ENCODE measurements around the gene HLA-E. TPM values are rescaled to one million over a fixed set of nuclear protein-coding genes. Genes with fewer than 3 reads are reported as not detected.
"Not testable (repeated sequence)": the region's sequence is repeated elsewhere in the genome, so short reads cannot be mapped to it uniquely, and the experiment has no call there.

Gene HLA-E
- total RNA-seq, 1 donor from 2014 or later = 141 TPM

GRCh38 chr6:30480536-30481156 is 8.7 kb upstream of the HLA-E start:
- ATAC-seq (no peak), DNase-seq (ENCODE audit: low spot score) (no peak)

- no peak for DNase-seq (ENCODE audit: low spot score)
- peak; percentile 7 for ATAC-seq
Observed at GRCh38 chr6:30481211-30481964, 7.9 kb upstream of the HLA-E start.

- ATAC-seq (peak; percentile 96), DNase-seq (ENCODE audit: low spot score) (peak; percentile 75)
Observed at GRCh38 chr6:30481965-30482644, 7.2 kb upstream of the HLA-E start.

- no peak for DNase-seq (ENCODE audit: low spot score)
- peak; percentile 74 for ATAC-seq
Observed at GRCh38 chr6:30483677-30484279, 5.5 kb upstream of the HLA-E start.

- no peak for ATAC-seq
- no peak for DNase-seq (ENCODE audit: low spot score)
Observed at GRCh38 chr6:30485236-30485635, 4.1 kb upstream of the HLA-E start.

- DNase-seq (ENCODE audit: low spot score) = no peak
- ATAC-seq = no peak
Observed at GRCh38 chr6:30487926-30488325, 1.4 kb upstream of the HLA-E start.

- DNase-seq (ENCODE audit: low spot score); ATAC-seq: not testable (repeated sequence)
Observed at GRCh38 chr6:30488697-30489080, 620 bp upstream of the HLA-E start.

GRCh38 chr6:30490026-30490876 is 942 bp downstream of the HLA-E start:
- DNase-seq (ENCODE audit: low spot score) (peak; percentile 71), ATAC-seq (peak; percentile 72)

GRCh38 chr6:30491291-30491953 is 2.1 kb downstream of the HLA-E start:
- not testable (repeated sequence) for DNase-seq (ENCODE audit: low spot score); ATAC-seq

- ATAC-seq (no peak), DNase-seq (ENCODE audit: low spot score) (no peak)
Observed at GRCh38 chr6:30491991-30492952, 3.0 kb downstream of the HLA-E start.

GRCh38 chr6:30493643-30494250 is 4.4 kb downstream of the HLA-E start:
- DNase-seq (ENCODE audit: low spot score) (no peak), ATAC-seq (no peak)

- ATAC-seq (no peak), DNase-seq (ENCODE audit: low spot score) (no peak)
Observed at GRCh38 chr6:30494291-30494861, 5.1 kb downstream of the HLA-E start.

GRCh38 chr6:30495060-30495459 is 5.8 kb downstream of the HLA-E start:
- not testable (repeated sequence) for ATAC-seq; DNase-seq (ENCODE audit: low spot score)

GRCh38 chr6:30495993-30496392 is 6.7 kb downstream of the HLA-E start:
- DNase-seq (ENCODE audit: low spot score) (no peak), ATAC-seq (no peak)

GRCh38 chr6:30497261-30497599 is 7.9 kb downstream of the HLA-E start:
- DNase-seq (ENCODE audit: low spot score); ATAC-seq: not testable (repeated sequence)

- ATAC-seq = no peak
- DNase-seq (ENCODE audit: low spot score) = no peak
Observed at GRCh38 chr6:30497714-30498113, 8.4 kb downstream of the HLA-E start.

GRCh38 chr6:30498705-30499104 is 9.4 kb downstream of the HLA-E start:
- DNase-seq (ENCODE audit: low spot score); ATAC-seq: not testable (repeated sequence)

Measured in left lobe of liver (tissue), 2 donors.